ENCODE data around the gene NUMB. TPM values are rescaled to one million over a fixed set of nuclear protein-coding genes. Genes with fewer than 3 reads are reported as not detected.

NUMB gene
- total and polyA plus RNA-seq, 2 of the 13 experiments (the other 11 are each of a cell fraction or from before 2014, with no cell fraction given): 20.3 to 71.1 TPM

- FAIRE-seq: no peak
- no peaks in the 10 kb centered on the region for H3K36me3 ChIP-seq (replicated peaks in 1 of 2; ENCODE audit: control insufficient read depth in 1 of 2, insufficient read depth in 2 of 2, low read length in 2 of 2)
- no TSS peak for BruUV-seq (replicated peaks)
- TF ChIP-seq CAMTA2 (CRISPR knock-in tag; IDR thresholded peaks at IDR 0.05; ENCODE audit: borderline replicate concordance) (no peak), NR0B2 (CRISPR knock-in tag; IDR thresholded peaks at IDR 0.05) (no peak), ZNF432 (CRISPR knock-in tag; IDR thresholded peaks at IDR 0.05; ENCODE audit: borderline replicate concordance) (no peak), ZNF251 (CRISPR knock-in tag; IDR thresholded peaks at IDR 0.05) (no peak), ZNF557 (CRISPR knock-in tag; IDR thresholded peaks at IDR 0.05) (no peak), KLF12 (CRISPR knock-in tag; IDR thresholded peaks at IDR 0.05; ENCODE audit: borderline replicate concordance) (no peak), ZNF180 (CRISPR knock-in tag; IDR thresholded peaks at IDR 0.05; ENCODE audit: borderline replicate concordance, low read depth) (no peak), ZNF451 (CRISPR knock-in tag; IDR thresholded peaks at IDR 0.05) (no peak), ESRRA (CRISPR knock-in tag; IDR thresholded peaks at IDR 0.05; ENCODE audit: low read depth) (no peak), KLF16 (CRISPR knock-in tag; IDR thresholded peaks at IDR 0.05) (no peak), ZBTB39 (CRISPR knock-in tag; IDR thresholded peaks at IDR 0.05) (no peak), RBFOX2 (IDR thresholded peaks at IDR 0.05; ENCODE audit: low read depth, low read length) (no peak), PTBP1 (IDR thresholded peaks at IDR 0.05; ENCODE audit: low read depth, low read length, poor library complexity, severe bottlenecking) (no peak), SATB2 (CRISPR knock-in tag; IDR thresholded peaks at IDR 0.05) (no peak), HHEX (CRISPR knock-in tag; IDR thresholded peaks at IDR 0.05) (no peak), KMT2B (CRISPR knock-in tag; IDR thresholded peaks at IDR 0.05) (no peak)
- TF ChIP-seq, protein P1, sequence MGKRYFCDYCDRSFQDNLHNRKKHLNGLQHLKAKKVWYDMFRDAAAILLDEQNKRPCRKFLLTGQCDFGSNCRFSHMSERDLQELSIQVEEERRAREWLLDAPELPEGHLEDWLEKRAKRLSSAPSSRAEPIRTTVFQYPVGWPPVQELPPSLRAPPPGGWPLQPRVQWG (CRISPR knock-in tag; IDR thresholded peaks at IDR 0.05; ENCODE audit: borderline replicate concordance, low read depth): no peak
- TF ChIP-seq, protein P2, sequence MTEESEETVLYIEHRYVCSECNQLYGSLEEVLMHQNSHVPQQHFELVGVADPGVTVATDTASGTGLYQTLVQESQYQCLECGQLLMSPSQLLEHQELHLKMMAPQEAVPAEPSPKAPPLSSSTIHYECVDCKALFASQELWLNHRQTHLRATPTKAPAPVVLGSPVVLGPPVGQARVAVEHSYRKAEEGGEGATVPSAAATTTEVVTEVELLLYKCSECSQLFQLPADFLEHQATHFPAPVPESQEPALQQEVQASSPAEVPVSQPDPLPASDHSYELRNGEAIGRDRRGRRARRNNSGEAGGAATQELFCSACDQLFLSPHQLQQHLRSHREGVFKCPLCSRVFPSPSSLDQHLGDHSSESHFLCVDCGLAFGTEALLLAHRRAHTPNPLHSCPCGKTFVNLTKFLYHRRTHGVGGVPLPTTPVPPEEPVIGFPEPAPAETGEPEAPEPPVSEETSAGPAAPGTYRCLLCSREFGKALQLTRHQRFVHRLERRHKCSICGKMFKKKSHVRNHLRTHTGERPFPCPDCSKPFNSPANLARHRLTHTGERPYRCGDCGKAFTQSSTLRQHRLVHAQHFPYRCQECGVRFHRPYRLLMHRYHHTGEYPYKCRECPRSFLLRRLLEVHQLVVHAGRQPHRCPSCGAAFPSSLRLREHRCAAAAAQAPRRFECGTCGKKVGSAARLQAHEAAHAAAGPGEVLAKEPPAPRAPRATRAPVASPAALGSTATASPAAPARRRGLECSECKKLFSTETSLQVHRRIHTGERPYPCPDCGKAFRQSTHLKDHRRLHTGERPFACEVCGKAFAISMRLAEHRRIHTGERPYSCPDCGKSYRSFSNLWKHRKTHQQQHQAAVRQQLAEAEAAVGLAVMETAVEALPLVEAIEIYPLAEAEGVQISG (CRISPR knock-in tag; IDR thresholded peaks at IDR 0.05): no peak
- no peak overlapping the region for H3K27ac ChIP-seq (ENCODE audit: extremely low read length, insufficient read depth, low read length)
- H3K9ac ChIP-seq (ENCODE audit: insufficient read depth, low read depth, low read length): no peak overlapping the region
- in situ Hi-C loops (cut with HindIII; ENCODE audit: extremely low pct_ligation_motif_present, low pct_unique_long_range_greater_than_20kb) (no loop called here), intact Hi-C loops (cut with micrococcal nuclease; ENCODE audit: unreplicated experiment) (no loop called here)
- peaks cover 8 to 31% of the 10 kb centered on the region in 2 experiments for H3K27me3 ChIP-seq (ENCODE audit: control insufficient read depth in 1 of 2, insufficient read depth in 2 of 2, low read length in 2 of 2)
- no peaks in the 10 kb centered on the region for H3K9me3 ChIP-seq (ENCODE audit: low read length)
- H3K79me2 ChIP-seq (ENCODE audit: insufficient read depth, low read length): no peaks in the 10 kb centered on the region
- H2AFZ ChIP-seq (ENCODE audit: low read length): no peak overlapping the region
- no peak for DNase-seq (ENCODE audit: low spot score)
- H3K4me3 ChIP-seq (replicated peaks in 1 of 3; ENCODE audit: insufficient read depth in 1 of 3, low read depth in 2 of 3, low read length in 3 of 3): no peak overlapping the region
- H3K4me2 ChIP-seq (ENCODE audit: low read depth, low read length): no peak overlapping the region
- 65% methylated on average over 18 of the region's 18 CpGs for WGBS (ENCODE audit: low lambda C conversion rate)
- ATAC-seq: no peak
- no peaks in the 10 kb centered on the region for H3K4me1 ChIP-seq (ENCODE audit: insufficient read depth, low read length)
- CTCF ChIA-PET (ENCODE audit: low intra/inter-chr PET ratio, low total read pairs): no interaction called here
- H4K20me1 ChIP-seq (ENCODE audit: insufficient read depth, low read length): no peaks in the 10 kb centered on the region
- POLR2A ChIA-PET: no interaction called here
Measured at GRCh38 chr14:73246387-73247150, 211.8 kb downstream of the NUMB start.
